B cell (primary cell): ENCODE measurements around the gene CNGA1. TPM values are rescaled to one million over a fixed set of nuclear protein-coding genes. Genes with fewer than 3 reads are reported as not detected.

Experiments used
- ATAC-seq: fragments of 200-7000 bp; cut with Tn5 transposase; one replicate; pipeline ENCODE4 v1.10.0; 2021; ENCODE audit warnings: low read depth, mild to moderate bottlenecking, moderate number of reproducible peaks, moderate library complexity
- CTCF ChIA-PET: fragments of 350-600 bp; sonication (Branson Sonifier 250); formaldehyde crosslinking; loops from one replicate; lab custom pipeline; 2021; ENCODE audit warnings: antibody characterized with exemption, inconsistent platforms; lab: Charles Lee
- POLR2A ChIA-PET: fragments of 350-600 bp; sonication (Branson Sonifier 250); formaldehyde crosslinking; loops from one replicate; lab custom pipeline; 2021; ENCODE audit warnings: antibody characterized with exemption; lab: Charles Lee
- DNase-seq: peaks from one replicate; pipeline ENCODE4 v3.0.0; 2013
- H2AFZ ChIP-seq: 2 replicates; pipeline ENCODE4 v1.6.1; 2012; ENCODE audit warnings: mild to moderate bottlenecking, low read depth, low read length; ENCODE audit not compliant: insufficient read depth, poor library complexity, severe bottlenecking
- H3K27ac ChIP-seq, 2 donors: 1 replicate in 1 of 2; 2 replicates in 1 of 2; pipeline ENCODE4 v1.5.1; 2012 to 2013; ENCODE audit warnings: low read length in 2 of 2, mild to moderate bottlenecking in 2 of 2, moderate library complexity in 1 of 2
- H3K27me3 ChIP-seq, 4 experiments: fragments of 200-600 bp in 1 of 4; sonication (generic) in 1 of 4; replicated peaks in 1 of 4; 1 replicate in 2 of 4; 2 replicates in 2 of 4; pipeline versions ENCODE4 v1.6.1 to v1.7.0; 2013 to 2016; ENCODE audit warnings: low read length in 3 of 4, mild to moderate bottlenecking in 2 of 4, mixed read lengths in 1 of 4, moderate library complexity in 1 of 4; ENCODE audit not compliant: insufficient read depth in 4 of 4, control insufficient read depth in 3 of 4; ENCODE audit errors: control extremely low read depth in 1 of 4
- H3K36me3 ChIP-seq, 2 experiments: replicated peaks in 1 of 2; 1 replicate in 1 of 2; 2 replicates in 1 of 2; pipeline versions ENCODE4 v1.6.1 to v1.7.1; 2013; ENCODE audit warnings: low read length in 1 of 2; ENCODE audit not compliant: insufficient read depth in 2 of 2, control insufficient read depth in 1 of 2; ENCODE audit errors: control extremely low read depth in 1 of 2, extremely low read depth in 1 of 2
- H3K4me1 ChIP-seq, 2 donors: fragments of 200-600 bp in 1 of 2; sonication (generic) in 1 of 2; 1 replicate in 1 of 2; 2 replicates in 1 of 2; pipeline versions ENCODE4 v1.5.1 to v1.6.1; 2013 to 2017; ENCODE audit warnings: low read length in 2 of 2; ENCODE audit not compliant: control insufficient read depth in 2 of 2, insufficient read depth in 2 of 2
- H3K4me2 ChIP-seq: replicated peaks from 2 replicates; pipeline ENCODE3; 2012; ENCODE audit warnings: mild to moderate bottlenecking, low read depth, low read length; ENCODE audit not compliant: poor library complexity, severe bottlenecking
- H3K4me3 ChIP-seq, 5 experiments: fragments of 200-600 bp in 1 of 5; sonication (generic) in 1 of 5; 1 replicate in 3 of 5; 2 replicates in 2 of 5; pipeline versions ENCODE4 v1.5.1 to v1.7.0; 2011 to 2016; ENCODE audit warnings: low read length in 4 of 5, mild to moderate bottlenecking in 4 of 5, low read depth in 2 of 5, control low read depth in 1 of 5, moderate library complexity in 1 of 5; ENCODE audit not compliant: insufficient read depth in 1 of 5; ENCODE audit errors: control extremely low read depth in 1 of 5, extremely low read depth in 1 of 5
- H3K79me2 ChIP-seq: fragments of 200-600 bp; sonication (generic); one replicate; pipeline ENCODE4 v1.6.0; 2016; ENCODE audit warnings: low read length; ENCODE audit not compliant: control insufficient read depth, insufficient read depth
- H3K9ac ChIP-seq: fragments of 200-600 bp; sonication (generic); 2 replicates; pipeline ENCODE4 v1.6.1; 2017; ENCODE audit warnings: mild to moderate bottlenecking, low read length, moderate library complexity
- H3K9me3 ChIP-seq, 3 donors: one replicate each; pipeline versions ENCODE4 v1.6.1 to v1.7.1; 2013; ENCODE audit warnings: low read length in 2 of 3; ENCODE audit not compliant: control insufficient read depth in 2 of 3, insufficient read depth in 1 of 3; ENCODE audit errors: control extremely low read depth in 1 of 3
- H4K20me1 ChIP-seq: 2 replicates; pipeline ENCODE4 v1.6.0; 2012; ENCODE audit warnings: mild to moderate bottlenecking, low read length; ENCODE audit not compliant: insufficient read depth, control insufficient read depth, poor library complexity, severe bottlenecking
- H3K27ac Mint-ChIP-seq: one replicate; pipeline ENCODE4 v1.8.0; 2021; ENCODE audit warnings: mixed read lengths
- H3K27me3 Mint-ChIP-seq: one replicate; pipeline ENCODE4 v1.8.0; 2021; ENCODE audit warnings: mixed read lengths
- H3K4me1 Mint-ChIP-seq: one replicate; pipeline ENCODE4 v1.8.0; 2021; ENCODE audit warnings: mixed read lengths
- H3K4me3 Mint-ChIP-seq: one replicate; pipeline ENCODE4 v1.8.0; 2021; ENCODE audit warnings: mixed read lengths
- H3K9me3 Mint-ChIP-seq: one replicate; pipeline ENCODE4 v1.8.0; 2022; ENCODE audit warnings: mixed read lengths; ENCODE audit not compliant: insufficient read depth
- EZH2 ChIP-seq: IDR thresholded peaks from 2 replicates; pipeline ENCODE4 v1.6.1; 2012; ENCODE audit warnings: borderline replicate concordance, low read depth, mild to moderate bottlenecking, moderate library complexity, low read length; ENCODE audit not compliant: insufficient read depth, poor library complexity, severe bottlenecking
- WGBS: methylation state at CpG from one replicate; pipeline ENCODE4 v1.1.5; 2013; ENCODE audit warnings: missing lambda C conversion rate; ENCODE audit not compliant: insufficient coverage; 5-methylcytosine and 5-hydroxymethylcytosine counted together
- intact Hi-C: fragments of 100-400 bp; cut with micrococcal nuclease; formaldehyde crosslinking; loops from one replicate; pipeline ENCODE4 v1.10.0; 2022
- polyA plus RNA-seq: library from polyadenylated mRNA; depleted of rRNA; stranded (reverse); fragments of >200 nt; gene quantifications from 2 replicates; pipeline ENCODE4 v1.2.3, GENCODE V29; 2012
- total RNA-seq, 2 donors: library from RNA; stranded (reverse); fragments of 120-200 nt in 1 of 2; gene quantifications; 1 replicate in 1 of 2; 2 replicates in 1 of 2; pipeline versions ENCODE4 v1.2.3 to v1.2.4, GENCODE V29; 2013 to 2022
- TF ChIP-seq, protein P1 (sequence below): fragments of 200-600 bp; IDR thresholded peaks from one replicate; pipeline ENCODE4 v1.8.0; 2022; ENCODE audit warnings: antibody characterized with exemption, mild to moderate bottlenecking

Gene CNGA1
- total and polyA plus RNA-seq, 2 donors (not counting 1 experiment from before 2014, with no cell fraction given), result not detected

GRCh38 chr4:47968847-47969246 lies 47.6 kb downstream of the CNGA1 start:
- no peak overlapping the region for H3K27ac ChIP-seq
- ChIA-PET POLR2A (no interaction called here), CTCF (no interaction called here)
- H3K4me1 ChIP-seq, result no peaks in the 10 kb centered on the region
- H4K20me1 ChIP-seq, result no peaks in the 10 kb centered on the region
- H3K27me3 Mint-ChIP-seq, result peaks cover 18% of the 10 kb centered on the region
- H3K9me3 ChIP-seq, result no peaks in the 10 kb centered on the region
- ATAC-seq (no peak), DNase-seq (no peak)
- H3K4me1 Mint-ChIP-seq, result peaks cover 6% of the 10 kb centered on the region
- H3K9ac ChIP-seq, result no peak overlapping the region
- no peak for TF ChIP-seq EZH2
- TF ChIP-seq, protein P1, sequence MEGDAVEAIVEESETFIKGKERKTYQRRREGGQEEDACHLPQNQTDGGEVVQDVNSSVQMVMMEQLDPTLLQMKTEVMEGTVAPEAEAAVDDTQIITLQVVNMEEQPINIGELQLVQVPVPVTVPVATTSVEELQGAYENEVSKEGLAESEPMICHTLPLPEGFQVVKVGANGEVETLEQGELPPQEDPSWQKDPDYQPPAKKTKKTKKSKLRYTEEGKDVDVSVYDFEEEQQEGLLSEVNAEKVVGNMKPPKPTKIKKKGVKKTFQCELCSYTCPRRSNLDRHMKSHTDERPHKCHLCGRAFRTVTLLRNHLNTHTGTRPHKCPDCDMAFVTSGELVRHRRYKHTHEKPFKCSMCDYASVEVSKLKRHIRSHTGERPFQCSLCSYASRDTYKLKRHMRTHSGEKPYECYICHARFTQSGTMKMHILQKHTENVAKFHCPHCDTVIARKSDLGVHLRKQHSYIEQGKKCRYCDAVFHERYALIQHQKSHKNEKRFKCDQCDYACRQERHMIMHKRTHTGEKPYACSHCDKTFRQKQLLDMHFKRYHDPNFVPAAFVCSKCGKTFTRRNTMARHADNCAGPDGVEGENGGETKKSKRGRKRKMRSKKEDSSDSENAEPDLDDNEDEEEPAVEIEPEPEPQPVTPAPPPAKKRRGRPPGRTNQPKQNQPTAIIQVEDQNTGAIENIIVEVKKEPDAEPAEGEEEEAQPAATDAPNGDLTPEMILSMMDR, result no peak
- no peaks in the 10 kb centered on the region for H3K79me2 ChIP-seq
- H3K36me3 ChIP-seq, result no peaks in the 10 kb centered on the region
- intact Hi-C loops, result no loop called here
- H3K27me3 ChIP-seq, result no peaks in the 10 kb centered on the region
- H3K4me3 Mint-ChIP-seq, result no peak overlapping the region
- no peaks in the 10 kb centered on the region for H3K9me3 Mint-ChIP-seq
- H2AFZ ChIP-seq, result no peak overlapping the region
- H3K4me2 ChIP-seq, result no peak overlapping the region
- no peak overlapping the region for H3K27ac Mint-ChIP-seq
- H3K4me3 ChIP-seq, result no peak overlapping the region

DNA sequence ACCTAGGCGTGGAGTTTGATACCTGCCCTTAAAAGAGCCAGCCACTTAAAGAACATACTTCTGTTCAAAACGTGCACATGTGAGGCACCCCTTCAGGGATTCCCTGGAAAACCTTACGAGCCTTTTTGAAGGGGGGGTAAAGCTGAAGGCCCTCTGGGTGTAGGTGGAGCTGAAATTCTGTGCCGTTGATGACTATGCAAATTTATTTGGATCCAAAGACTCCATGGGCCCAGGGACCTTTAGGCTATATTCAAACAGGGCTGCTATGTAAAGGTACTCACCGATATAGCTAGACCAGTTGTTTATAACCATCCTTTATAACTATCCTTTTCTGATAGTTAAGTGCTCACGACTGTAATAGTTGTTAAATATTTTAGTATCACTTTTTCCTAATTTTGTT lies 61.8 kb downstream of the CNGA1 start:
- no peaks in the 10 kb centered on the region for H3K4me1 ChIP-seq
- H3K27ac ChIP-seq, result no peak overlapping the region
- Mint-ChIP-seq H3K9me3 (no peaks in the 10 kb centered on the region), H3K4me1 (no peaks in the 10 kb centered on the region), H3K27ac (no peak overlapping the region), H3K27me3 (peaks cover 4% of the 10 kb centered on the region), H3K4me3 (no peak overlapping the region)
- ATAC-seq (no peak), DNase-seq (no peak)
- H3K4me2 ChIP-seq, result no peak overlapping the region
- H2AFZ ChIP-seq, result no peak overlapping the region
- H3K9me3 ChIP-seq, result peaks cover 0 to 7% (median 0%) of the 10 kb centered on the region in 3 donors
- intact Hi-C loops, result no loop called here
- no peaks in the 10 kb centered on the region for H3K79me2 ChIP-seq
- ChIA-PET POLR2A (no interaction called here), CTCF (no interaction called here)
- H3K9ac ChIP-seq, result no peak overlapping the region
- H3K36me3 ChIP-seq, result no peaks in the 10 kb centered on the region
- no peaks in the 10 kb centered on the region for H4K20me1 ChIP-seq
- WGBS, result no CpG with 5 or more reads among the region's 6 CpGs
- H3K4me3 ChIP-seq, result no peak overlapping the region
- TF ChIP-seq EZH2, result no peak
- TF ChIP-seq, protein P1, result no peak
- peaks cover 0 to 3% (median 0%) of the 10 kb centered on the region in 4 experiments for H3K27me3 ChIP-seq
